Karpas-422 (cell line): ENCODE results near the gene DUOX1. TPM values are rescaled to one million over a fixed set of nuclear protein-coding genes. Genes with fewer than 3 reads are reported as not detected.
A peak's percentile ranks its signal among the peaks of the same experiment; 100 is the strongest.

Experiments used
- DNase-seq: peaks from one replicate; pipeline ENCODE4 v3.0.0-alpha.2; 2015
- H2AFZ ChIP-seq: fragments of 200-600 bp; sonication (generic); 2 replicates; pipeline ENCODE4 v1.6.1; 2014; ENCODE audit warnings: antibody characterized with exemption, low read length, mixed read lengths
- H3K27ac ChIP-seq: fragments of 200-600 bp; sonication (generic); 2 replicates; pipeline ENCODE4 v1.5.1; 2014; ENCODE audit warnings: mild to moderate bottlenecking, low read length, moderate library complexity
- H3K27me3 ChIP-seq: fragments of 200-600 bp; sonication (generic); 2 replicates; pipeline ENCODE4 v1.6.1; 2014; ENCODE audit warnings: low read length, mixed read lengths
- H3K36me3 ChIP-seq: fragments of 200-600 bp; sonication (generic); 2 replicates; pipeline ENCODE4 v1.6.1; 2014; ENCODE audit warnings: low read length, mixed read lengths; ENCODE audit not compliant: insufficient read depth
- H3K4me1 ChIP-seq: fragments of 200-600 bp; sonication (generic); 2 replicates; pipeline ENCODE4 v1.6.1; 2014; ENCODE audit warnings: mild to moderate bottlenecking, low read length, mixed read lengths
- H3K4me2 ChIP-seq: fragments of 200-600 bp; sonication (generic); 2 replicates; pipeline ENCODE4 v1.6.1; 2014; ENCODE audit warnings: low read length, low read depth, mild to moderate bottlenecking; ENCODE audit not compliant: poor library complexity, severe bottlenecking
- H3K4me3 ChIP-seq: fragments of 200-600 bp; sonication (generic); 2 replicates; pipeline ENCODE4 v1.5.1; 2014; ENCODE audit warnings: mild to moderate bottlenecking, antibody characterized with exemption, low read length, mixed read lengths
- H3K79me2 ChIP-seq: fragments of 200-600 bp; sonication (generic); 2 replicates; pipeline ENCODE4 v1.6.1; 2014; ENCODE audit warnings: mild to moderate bottlenecking, low read length, mixed read lengths
- H3K9ac ChIP-seq: fragments of 200-600 bp; sonication (generic); 2 replicates; pipeline ENCODE4 v1.6.0; 2014; ENCODE audit warnings: low read length
- H3K9me2 ChIP-seq: fragments of 200-600 bp; sonication (generic), shearing (Covaris generic); replicated peaks from 2 replicates; pipeline ENCODE4 v1.6.0; 2014; ENCODE audit warnings: mild to moderate bottlenecking, low read length, moderate library complexity; ENCODE audit not compliant: insufficient read depth
- H3K9me3 ChIP-seq: fragments of 300-700, 200-600 bp; sonication (generic); 2 replicates; pipeline ENCODE4 v1.6.1; 2014; ENCODE audit warnings: low read length, mixed read lengths
- H4K20me1 ChIP-seq: fragments of 200-600 bp; sonication (generic); 2 replicates; pipeline ENCODE4 v1.6.1; 2014; ENCODE audit warnings: mild to moderate bottlenecking, antibody characterized with exemption, low read length, low read depth; ENCODE audit not compliant: insufficient read depth
- total RNA-seq: library from RNA; depleted of rRNA; stranded (reverse); fragments of >200 nt; shearing (Covaris generic); gene quantifications from 2 replicates; pipeline ENCODE4 v1.2.3, GENCODE V29; 2014; ENCODE audit warnings: low replicate concordance

Gene DUOX1
- total RNA-seq, 1 experiment from 2014 or later, result not detected

GRCh38 chr15:45198337-45199135, 68.7 kb downstream of the DUOX1 start:
- peak overlapping the region; percentile 95; the same call in 1 of the 2 replicates for H2AFZ ChIP-seq
- peak overlapping the region; percentile 99 for H3K4me2 ChIP-seq
- H3K9me2 ChIP-seq, result no peaks in the 10 kb centered on the region
- peaks cover 41% of the 10 kb centered on the region for H3K4me1 ChIP-seq
- H3K9ac ChIP-seq, result peak overlapping the region; percentile 87
- peak overlapping the region; percentile 88 for H3K4me3 ChIP-seq
- H4K20me1 ChIP-seq, result no peaks in the 10 kb centered on the region
- H3K9me3 ChIP-seq, result no peaks in the 10 kb centered on the region
- H3K27me3 ChIP-seq, result no peaks in the 10 kb centered on the region
- H3K27ac ChIP-seq, result peak overlapping the region; percentile 85
- H3K79me2 ChIP-seq, result no peaks in the 10 kb centered on the region
- DNase-seq, result peak; percentile 97
- no peaks in the 10 kb centered on the region for H3K36me3 ChIP-seq

- H2AFZ ChIP-seq, result peak overlapping the region; percentile 95; the same call in 1 of the 2 replicates
- DNase-seq, result peak; percentile 80
- peak overlapping the region; percentile 87 for H3K9ac ChIP-seq
- peak overlapping the region; percentile 99 for H3K4me2 ChIP-seq
- no peaks in the 10 kb centered on the region for H3K9me3 ChIP-seq
- H3K4me3 ChIP-seq, result peak overlapping the region; percentile 88
- H4K20me1 ChIP-seq, result no peaks in the 10 kb centered on the region
- peak overlapping the region; percentile 85 for H3K27ac ChIP-seq
- H3K9me2 ChIP-seq, result no peaks in the 10 kb centered on the region
- no peaks in the 10 kb centered on the region for H3K79me2 ChIP-seq
- no peaks in the 10 kb centered on the region for H3K27me3 ChIP-seq
- H3K36me3 ChIP-seq, result no peaks in the 10 kb centered on the region
- peaks cover 41% of the 10 kb centered on the region for H3K4me1 ChIP-seq
These were observed 69.5 kb downstream of the DUOX1 start for GRCh38 chr15:45199136-45199810.

- Histone ChIP-seq H3K4me3 (peak overlapping the region; percentile 88), H2AFZ (peak overlapping the region; percentile 83; the same call in 1 of the 2 replicates), H3K27ac (peak overlapping the region; percentile 85), H3K9me2 (no peaks in the 10 kb centered on the region), H3K4me1 (peaks cover 41% of the 10 kb centered on the region), H3K79me2 (no peaks in the 10 kb centered on the region), H3K36me3 (no peaks in the 10 kb centered on the region), H4K20me1 (no peaks in the 10 kb centered on the region), H3K27me3 (no peaks in the 10 kb centered on the region), H3K9me3 (no peaks in the 10 kb centered on the region), H3K9ac (peak overlapping the region; percentile 87), H3K4me2 (peak overlapping the region; percentile 99)
- peak; percentile 96 for DNase-seq
These were observed 70.4 kb downstream of the DUOX1 start for GRCh38 chr15:45200001-45200798.

- Histone ChIP-seq H3K36me3 (no peaks in the 10 kb centered on the region), H2AFZ (peak overlapping the region; percentile 83), H4K20me1 (no peaks in the 10 kb centered on the region), H3K9me2 (no peaks in the 10 kb centered on the region), H3K9ac (peak overlapping the region; percentile 66), H3K4me3 (peak overlapping the region; percentile 65), H3K27me3 (no peaks in the 10 kb centered on the region), H3K9me3 (no peaks in the 10 kb centered on the region), H3K27ac (peak overlapping the region; percentile 75), H3K4me1 (peaks cover 41% of the 10 kb centered on the region), H3K79me2 (no peaks in the 10 kb centered on the region), H3K4me2 (peak overlapping the region; percentile 99)
- peak; percentile 86 for DNase-seq
These were observed 71.2 kb downstream of the DUOX1 start for GRCh38 chr15:45200799-45201556.

- Histone ChIP-seq H3K79me2 (no peaks in the 10 kb centered on the region), H2AFZ (peak overlapping the region; percentile 56; the same call in 1 of the 2 replicates), H3K27me3 (no peaks in the 10 kb centered on the region), H3K4me1 (peaks cover 41% of the 10 kb centered on the region), H3K27ac (peak overlapping the region; percentile 6; the same call in 1 of the 2 replicates), H3K4me2 (peak overlapping the region; percentile 99), H3K36me3 (no peaks in the 10 kb centered on the region), H3K9ac (peak overlapping the region; percentile 66), H3K9me3 (no peaks in the 10 kb centered on the region), H4K20me1 (no peaks in the 10 kb centered on the region), H3K9me2 (no peaks in the 10 kb centered on the region), H3K4me3 (peak overlapping the region; percentile 65)
- no peak for DNase-seq
These were observed 71.7 kb downstream of the DUOX1 start for GRCh38 chr15:45201557-45201859.

DNA sequence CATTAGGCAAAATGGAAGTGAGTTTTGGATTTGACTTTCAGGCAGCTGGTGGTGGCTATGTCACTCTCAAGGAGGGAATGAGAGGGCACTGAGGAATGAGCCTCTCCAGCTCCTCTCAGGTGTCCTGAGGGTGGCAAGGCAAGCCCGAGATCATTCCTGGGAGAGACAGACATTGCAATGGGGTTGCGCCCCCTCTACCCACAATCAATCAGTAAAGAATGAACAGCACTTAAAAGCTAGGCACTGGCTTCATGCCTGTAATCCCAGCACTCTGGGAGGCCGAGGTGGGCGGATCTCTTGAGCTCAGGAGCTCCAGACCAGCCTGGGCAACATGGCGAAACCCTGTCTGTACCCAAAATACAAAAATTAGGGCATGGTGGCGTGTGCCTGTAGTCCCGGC, 72.1 kb downstream of the DUOX1 start:
- Histone ChIP-seq H3K27ac (no peak overlapping the region), H3K79me2 (no peaks in the 10 kb centered on the region), H3K27me3 (no peaks in the 10 kb centered on the region), H4K20me1 (no peaks in the 10 kb centered on the region), H3K4me2 (peak overlapping the region; percentile 99), H3K9me2 (no peaks in the 10 kb centered on the region), H3K9ac (no peak overlapping the region), H3K4me1 (peaks cover 41% of the 10 kb centered on the region), H3K36me3 (no peaks in the 10 kb centered on the region), H3K4me3 (no peak overlapping the region; the same call in 1 of the 2 replicates), H2AFZ (no peak overlapping the region), H3K9me3 (no peaks in the 10 kb centered on the region)
- DNase-seq, result no peak

- Histone ChIP-seq H2AFZ (no peak overlapping the region), H3K9ac (no peak overlapping the region), H3K9me3 (no peaks in the 10 kb centered on the region), H3K4me1 (peaks cover 30% of the 10 kb centered on the region), H3K4me2 (no peak overlapping the region), H3K9me2 (no peaks in the 10 kb centered on the region), H3K27me3 (no peaks in the 10 kb centered on the region), H4K20me1 (no peaks in the 10 kb centered on the region), H3K27ac (no peak overlapping the region), H3K36me3 (no peaks in the 10 kb centered on the region), H3K79me2 (no peaks in the 10 kb centered on the region), H3K4me3 (no peak overlapping the region)
- DNase-seq, result no peak
These were observed 73.4 kb downstream of the DUOX1 start for GRCh38 chr15:45203182-45203581.
